ENCODE measurements around the gene NAB1.

NAB1 gene

GRCh38 chr2:190717306-190717705, 68.4 kb downstream of the NAB1 start:
- no peak for DNase-seq

GRCh38 chr2:190717764-190718651, 69.1 kb downstream of the NAB1 start:
- peak; percentile 74 for DNase-seq

- no peak for DNase-seq
Observed at GRCh38 chr2:190718652-190719526, 70.0 kb downstream of the NAB1 start.

GRCh38 chr2:190720276-190720675, 71.4 kb downstream of the NAB1 start:
- no peak for DNase-seq

- no peak for DNase-seq
Observed at GRCh38 chr2:190720691-190721090, 71.8 kb downstream of the NAB1 start.

GRCh38 chr2:190722061-190722759, 73.3 kb downstream of the NAB1 start:
- no peak for DNase-seq

GRCh38 chr2:190722835-190723234, 74.0 kb downstream of the NAB1 start:
- DNase-seq, result no peak

GRCh38 chr2:190723397-190724090, 74.7 kb downstream of the NAB1 start:
- DNase-seq, result no peak

GRCh38 chr2:190726255-190726654, 77.4 kb downstream of the NAB1 start:
- DNase-seq, result no peak

GRCh38 chr2:190736355-190736754, 87.5 kb downstream of the NAB1 start:
- DNase-seq, result no peak

- DNase-seq, result no peak
Observed at GRCh38 chr2:190740449-190740848, 91.6 kb downstream of the NAB1 start.
